IgD-negative memory B cell (primary cell): Measurements from ENCODE around the gene CELSR1. TPM values are rescaled to one million over a fixed set of nuclear protein-coding genes. Genes with fewer than 3 reads are reported as not detected.
"Not testable (repeated sequence)": the region's sequence is repeated elsewhere in the genome, so short reads cannot be mapped to it uniquely, and the experiment has no call there.

Source experiments
- H3K27ac Mint-ChIP-seq, 3 donors: one replicate each; pipeline ENCODE4 v1.8.0; 2020 to 2022; ENCODE audit warnings: mild to moderate bottlenecking in 3 of 3, mixed read lengths in 3 of 3, moderate library complexity in 1 of 3
- H3K27me3 Mint-ChIP-seq: one replicate; pipeline ENCODE4 v1.8.0; 2021; ENCODE audit warnings: mixed read lengths
- H3K36me3 Mint-ChIP-seq: one replicate; pipeline ENCODE4 v1.8.0; 2020; ENCODE audit warnings: mild to moderate bottlenecking, mixed read lengths
- H3K4me1 Mint-ChIP-seq, 3 donors: one replicate each; pipeline ENCODE4 v1.8.0; 2020 to 2022; ENCODE audit warnings: mixed read lengths in 3 of 3, mild to moderate bottlenecking in 1 of 3
- H3K4me3 Mint-ChIP-seq, 4 donors: one replicate each; pipeline ENCODE4 v1.8.0; 2020 to 2022; ENCODE audit warnings: mild to moderate bottlenecking in 4 of 4, mixed read lengths in 4 of 4, moderate library complexity in 3 of 4
- H3K9me3 Mint-ChIP-seq, 3 donors: one replicate each; pipeline ENCODE4 v1.8.0; 2020 to 2021; ENCODE audit warnings: mixed read lengths in 3 of 3, mild to moderate bottlenecking in 1 of 3
- polyA plus RNA-seq: library from polyadenylated mRNA; unstranded; fragments of 300-500 nt; fragmentation: Illumina TruSeq; gene quantifications from one replicate; pipeline ENCODE4 v1.2.3, GENCODE V29; 2021

The CELSR1 gene
- polyA plus RNA-seq, 1 donor from 2014 or later, result 5.2 TPM

DNA sequence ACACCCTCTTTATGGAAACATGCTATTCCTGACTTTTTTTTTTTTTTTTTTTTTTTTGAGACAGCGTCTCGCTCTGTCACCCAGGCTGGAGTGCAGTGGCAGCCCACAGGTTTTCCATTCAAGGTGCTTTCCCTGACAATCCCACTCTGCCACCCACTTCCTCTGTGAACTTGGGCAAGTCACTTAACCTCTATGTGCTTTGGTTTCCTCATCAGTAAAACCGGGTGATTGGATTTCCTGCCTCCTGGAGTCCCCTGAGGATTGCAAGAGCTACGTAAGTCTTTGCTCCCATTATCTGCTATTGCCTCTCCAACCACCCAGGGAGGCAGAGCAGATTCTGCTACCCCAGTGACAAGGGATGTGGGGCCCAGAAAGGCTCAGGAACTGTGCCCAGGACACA, 54.1 kb downstream of the CELSR1 start:
- Mint-ChIP-seq H3K4me1 (peaks cover 0 to 9% (median 0%) of the 10 kb centered on the region in 3 donors), H3K27ac (no peak overlapping the region), H3K27me3 (peaks cover 14% of the 10 kb centered on the region), H3K36me3 (peaks cover 3% of the 10 kb centered on the region), H3K4me3 (no peak overlapping the region), H3K9me3 (peaks cover 0 to 2% (median 0%) of the 10 kb centered on the region in 3 donors)

- H3K27ac Mint-ChIP-seq, result no peak overlapping the region
- H3K4me3 Mint-ChIP-seq, result no peak overlapping the region
- peaks cover 0 to 2% (median 0%) of the 10 kb centered on the region in 3 donors for H3K9me3 Mint-ChIP-seq
- H3K4me1 Mint-ChIP-seq, result peaks cover 0 to 9% (median 0%) of the 10 kb centered on the region in 3 donors
- H3K36me3 Mint-ChIP-seq, result peaks cover 3% of the 10 kb centered on the region
- peaks cover 14% of the 10 kb centered on the region for H3K27me3 Mint-ChIP-seq
These were observed 55.3 kb downstream of the CELSR1 start for GRCh38 chr22:46482056-46482675.

DNA sequence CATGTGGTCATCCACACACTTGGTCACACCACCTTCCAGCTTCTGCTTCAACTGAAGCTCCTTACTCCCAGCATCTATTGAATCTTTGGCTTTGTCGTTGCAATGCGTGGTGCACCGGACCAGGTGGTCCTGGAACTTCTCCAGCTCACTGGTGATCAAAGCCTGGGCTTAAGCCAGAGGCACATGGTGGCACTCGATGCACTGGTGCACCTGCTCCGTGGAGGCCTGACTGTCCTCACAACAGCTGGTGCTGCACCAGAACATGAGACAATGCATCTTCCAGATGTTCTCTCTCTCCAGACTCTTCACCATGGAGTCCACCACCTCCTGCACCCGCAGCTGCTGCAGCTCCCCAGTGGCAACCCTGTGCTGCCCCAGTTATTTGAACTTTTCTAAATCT, 56.0 kb downstream of the CELSR1 start:
- Mint-ChIP-seq H3K36me3 (peaks cover 3% of the 10 kb centered on the region), H3K4me3 (peak overlapping the region in 1 of 4 donors; percentile 45), H3K27ac (no peak overlapping the region), H3K27me3 (peaks cover 16% of the 10 kb centered on the region), H3K9me3 (peaks cover 0 to 3% (median 0%) of the 10 kb centered on the region in 3 donors), H3K4me1 (peaks cover 5 to 14% (median 6%) of the 10 kb centered on the region in 3 donors)

GRCh38 chr22:46480396-46480795, 57.0 kb downstream of the CELSR1 start:
- Mint-ChIP-seq H3K27ac (no peak overlapping the region), H3K9me3 (peaks cover 0 to 3% (median under 1%) of the 10 kb centered on the region in 3 donors), H3K4me1 (peaks cover 6 to 14% (median 6%) of the 10 kb centered on the region in 3 donors), H3K36me3 (peaks cover 3% of the 10 kb centered on the region), H3K4me3 (no peak overlapping the region), H3K27me3 (peaks cover 16% of the 10 kb centered on the region)

GRCh38 chr22:46479046-46479445, 58.4 kb downstream of the CELSR1 start:
- Mint-ChIP-seq H3K36me3 (peaks cover 3% of the 10 kb centered on the region), H3K4me3 (no peak overlapping the region), H3K4me1 (peaks cover 6 to 14% (median 6%) of the 10 kb centered on the region in 3 donors), H3K27ac (no peak overlapping the region), H3K27me3 (peaks cover 16% of the 10 kb centered on the region), H3K9me3 (peaks cover 0 to 5% (median 3%) of the 10 kb centered on the region in 3 donors)

GRCh38 chr22:46478083-46478551, 59.3 kb downstream of the CELSR1 start:
- Mint-ChIP-seq H3K27me3 (peaks cover 16% of the 10 kb centered on the region), H3K27ac (no peak overlapping the region), H3K36me3 (peaks cover 3% of the 10 kb centered on the region)

GRCh38 chr22:46476547-46476941, 60.9 kb downstream of the CELSR1 start:
- peak overlapping the region in 3 of 4 donors; percentile 2 to 74 (median 8) for H3K4me3 Mint-ChIP-seq
- no peaks in the 10 kb centered on the region for H3K36me3 Mint-ChIP-seq
- H3K9me3 Mint-ChIP-seq, result peaks cover 0 to 5% (median 1%) of the 10 kb centered on the region in 3 donors
- H3K27ac Mint-ChIP-seq, result peak overlapping the region; percentile 1 to 55 (median 42)
- H3K4me1 Mint-ChIP-seq, result peaks cover 6 to 11% (median 6%) of the 10 kb centered on the region in 3 donors
- peaks cover 11% of the 10 kb centered on the region for H3K27me3 Mint-ChIP-seq

More at GRCh38 chr22:46478083-46478551, 59.3 kb downstream of the CELSR1 start:
- H3K4me3 Mint-ChIP-seq, result peak overlapping the region in 1 of 4 donors; percentile 41
- peaks cover 0 to 5% (median 3%) of the 10 kb centered on the region in 3 donors for H3K9me3 Mint-ChIP-seq
- H3K4me1 Mint-ChIP-seq, result peaks cover 6 to 14% (median 6%) of the 10 kb centered on the region in 3 donors

GRCh38 chr22:46473896-46474557, 63.4 kb downstream of the CELSR1 start:
- Mint-ChIP-seq H3K4me3 (no peak overlapping the region), H3K9me3 (peaks cover 0 to 5% (median 1%) of the 10 kb centered on the region in 3 donors), H3K4me1 (peaks cover 5 to 6% (median 6%) of the 10 kb centered on the region in 3 donors), H3K27me3 (peaks cover 7% of the 10 kb centered on the region), H3K27ac (no peak overlapping the region), H3K36me3 (no peaks in the 10 kb centered on the region)

- Mint-ChIP-seq H3K27ac (no peak overlapping the region), H3K4me1 (peaks cover 5 to 6% (median 6%) of the 10 kb centered on the region in 3 donors), H3K4me3 (no peak overlapping the region), H3K9me3 (peaks cover 0 to 5% (median 1%) of the 10 kb centered on the region in 3 donors), H3K27me3 (peaks cover 5% of the 10 kb centered on the region), H3K36me3 (peaks cover 2% of the 10 kb centered on the region)
These were observed 64.2 kb downstream of the CELSR1 start for GRCh38 chr22:46473021-46473779.

- peaks cover 5 to 6% (median 6%) of the 10 kb centered on the region in 3 donors for H3K4me1 Mint-ChIP-seq
- peaks cover 0 to 5% (median 1%) of the 10 kb centered on the region in 3 donors for H3K9me3 Mint-ChIP-seq
- peaks cover 2% of the 10 kb centered on the region for H3K36me3 Mint-ChIP-seq
- no peak overlapping the region for H3K4me3 Mint-ChIP-seq
- H3K27ac Mint-ChIP-seq, result no peak overlapping the region
- H3K27me3 Mint-ChIP-seq, result peaks cover 3% of the 10 kb centered on the region
These were observed 64.8 kb downstream of the CELSR1 start for GRCh38 chr22:46472722-46473016.

DNA sequence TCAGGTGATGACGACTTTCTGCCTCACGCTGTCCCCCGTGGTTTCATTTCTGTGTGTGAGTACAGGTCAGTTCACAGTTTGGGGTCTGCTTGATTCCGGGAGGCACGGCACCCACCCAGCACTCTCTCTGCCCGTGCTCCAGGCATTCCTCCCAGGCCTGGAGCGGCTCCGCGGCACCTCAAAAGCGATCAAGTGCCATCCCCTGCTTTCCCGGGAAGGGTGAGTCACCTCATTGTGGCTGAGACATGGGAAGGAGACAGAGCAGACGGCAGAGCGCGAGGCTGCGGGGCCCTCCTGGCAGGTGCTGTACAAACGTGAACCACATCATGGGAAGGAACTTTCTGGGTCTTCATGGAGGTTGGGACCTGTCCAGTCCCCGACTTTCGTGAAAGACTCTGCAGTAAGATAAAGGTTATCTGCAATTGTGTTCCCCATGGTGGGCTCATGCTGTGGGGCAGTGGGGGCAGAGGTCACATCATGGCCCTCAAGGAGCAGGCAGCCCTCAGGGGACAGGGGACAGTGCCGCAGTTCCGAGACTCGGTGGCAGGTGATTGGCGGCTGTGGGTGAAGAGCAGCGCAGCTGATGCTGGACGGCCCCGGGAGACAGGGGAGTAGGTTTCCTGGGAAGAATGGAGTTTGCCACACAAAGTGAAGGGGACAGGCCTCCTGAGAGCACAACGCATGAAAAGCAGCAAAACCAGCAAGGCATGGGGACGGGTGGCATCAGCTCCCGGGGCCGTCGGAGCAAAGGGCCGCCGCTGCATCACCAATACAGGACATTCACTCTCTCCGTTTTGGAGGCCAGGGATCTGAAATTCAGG, 65.3 kb downstream of the CELSR1 start:
- peaks cover 0 to 5% (median 1%) of the 10 kb centered on the region in 3 donors for H3K9me3 Mint-ChIP-seq
- H3K36me3 Mint-ChIP-seq, result peaks cover 2% of the 10 kb centered on the region
- H3K27me3 Mint-ChIP-seq, result peaks cover 3% of the 10 kb centered on the region
- peak overlapping the region in 2 of 3 donors; percentile 14 to 53 for H3K27ac Mint-ChIP-seq
- peaks cover 5 to 6% (median 6%) of the 10 kb centered on the region in 3 donors for H3K4me1 Mint-ChIP-seq
- no peak overlapping the region for H3K4me3 Mint-ChIP-seq

DNA sequence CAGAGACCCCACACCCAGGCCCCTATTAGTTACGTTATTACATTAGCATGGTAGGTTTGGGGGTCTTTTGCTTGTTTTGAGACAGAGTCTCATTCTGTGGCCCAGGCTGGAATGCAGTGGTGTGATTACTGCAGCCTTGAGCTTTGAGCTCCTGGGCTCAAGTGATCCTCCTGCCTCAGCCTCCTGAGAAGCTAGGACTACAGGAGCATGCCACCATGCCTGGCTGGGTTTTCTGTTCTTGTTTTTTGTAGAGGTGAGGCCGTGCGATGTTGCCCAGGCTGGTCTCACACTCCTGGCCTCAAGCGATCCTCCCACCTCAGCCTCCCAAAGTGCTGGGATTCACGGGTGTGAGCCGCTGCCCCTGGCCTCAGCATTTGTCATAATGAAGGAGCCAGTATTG, 66.1 kb downstream of the CELSR1 start:
- H3K27ac Mint-ChIP-seq, result peak overlapping the region in 1 of 3 donors; percentile 44
- not testable (repeated sequence) for H3K4me3 Mint-ChIP-seq, H3K36me3 Mint-ChIP-seq

DNA sequence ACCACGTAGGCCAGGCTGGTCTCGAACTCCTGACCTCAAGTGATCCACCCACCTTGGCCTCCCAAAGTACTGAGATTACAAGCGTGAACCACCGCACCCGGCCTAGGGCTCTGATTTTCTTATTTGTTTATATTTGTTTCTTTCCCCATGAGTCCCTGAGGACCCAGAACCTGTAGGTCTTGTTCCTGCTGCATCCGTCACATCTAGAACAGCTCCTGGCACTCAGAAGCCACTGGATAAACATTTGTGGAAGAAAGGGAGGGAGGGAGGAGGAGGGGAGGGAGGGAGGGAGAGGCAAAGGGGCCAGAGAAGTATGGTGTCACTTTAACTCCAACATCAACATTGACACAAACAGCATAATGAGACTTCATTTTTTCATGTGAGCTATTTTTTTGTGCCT, 67.7 kb downstream of the CELSR1 start:
- Mint-ChIP-seq H3K36me3 (peaks cover 2% of the 10 kb centered on the region), H3K27ac (peak overlapping the region in 1 of 3 donors; percentile 31), H3K27me3 (peaks cover 9% of the 10 kb centered on the region), H3K4me3 (no peak overlapping the region), H3K9me3 (no peaks in the 10 kb centered on the region), H3K4me1 (peaks cover 0 to 1% (median 0%) of the 10 kb centered on the region in 3 donors)

More for the DNA sequence above, 66.1 kb downstream of the CELSR1 start:
- H3K9me3 Mint-ChIP-seq, H3K27me3 Mint-ChIP-seq, H3K4me1 Mint-ChIP-seq: not testable (repeated sequence)

DNA sequence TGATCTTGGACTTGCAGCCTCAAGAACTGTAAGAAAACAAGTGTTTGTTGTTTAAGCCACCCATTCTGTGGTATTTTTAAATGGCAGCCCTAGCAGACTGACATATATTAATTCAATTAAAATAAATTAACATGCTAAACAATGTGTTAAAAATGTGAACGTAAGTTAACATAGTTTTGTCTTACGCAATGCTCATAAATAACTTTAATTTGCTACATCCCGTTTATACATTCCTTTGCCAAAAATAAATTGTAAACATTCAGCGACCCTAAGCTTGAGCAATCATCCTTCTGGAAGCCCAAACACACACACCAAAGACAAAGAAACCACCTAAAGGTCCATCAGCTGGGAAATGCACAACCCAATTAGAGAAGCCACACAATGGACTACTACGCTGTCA, 70.4 kb downstream of the CELSR1 start:
- peaks cover 0 to 1% (median 0%) of the 10 kb centered on the region in 3 donors for H3K4me1 Mint-ChIP-seq
- H3K27ac Mint-ChIP-seq, result peak overlapping the region in 1 of 3 donors; percentile 89
- H3K27me3 Mint-ChIP-seq, result peaks cover 15% of the 10 kb centered on the region
- peaks cover 2% of the 10 kb centered on the region for H3K36me3 Mint-ChIP-seq
- H3K4me3 Mint-ChIP-seq, result no peak overlapping the region
- no peaks in the 10 kb centered on the region for H3K9me3 Mint-ChIP-seq
